ENCODE measurements around the gene CEP43.

CEP43 gene

DNA sequence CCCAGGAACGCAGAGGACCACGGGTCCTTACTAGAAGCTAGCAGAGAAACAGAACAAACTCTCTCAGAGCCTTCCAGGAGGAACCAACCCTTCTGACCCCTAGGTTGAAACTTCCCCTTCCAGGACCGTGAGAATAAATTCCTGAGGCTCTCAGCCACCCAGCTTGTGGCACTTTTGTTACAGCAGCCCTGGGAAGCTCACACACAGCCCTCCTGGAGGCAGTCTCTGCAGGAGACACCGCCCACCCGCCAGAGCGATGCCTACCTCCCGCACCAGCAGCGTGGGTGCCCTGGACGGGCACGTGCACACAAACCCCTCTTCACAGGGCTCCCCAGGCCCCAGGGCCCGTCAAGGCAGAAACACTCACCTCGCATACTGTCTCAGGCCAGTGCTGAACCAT lies 47.1 kb upstream of the CEP43 start:
- DNase-seq (ENCODE audit: low read depth) = no peak
- in situ Hi-C loops (cut with HindIII; ENCODE audit: low sequenced_read_pairs) = no loop called here

GRCh38 chr6:166952567-166953486 lies 46.4 kb upstream of the CEP43 start:
- no peak for DNase-seq (ENCODE audit: low read depth)
- in situ Hi-C loops (cut with HindIII; ENCODE audit: low sequenced_read_pairs) = no loop called here
- H3K4me3 ChIP-seq (ENCODE audit: low read depth, low read length) = no peak overlapping the region
- TF ChIP-seq CTCF (IDR thresholded peaks at IDR 0.05; ENCODE audit: low read depth, low read length, missing control alignments) = no peak

More for the DNA sequence above, 47.1 kb upstream of the CEP43 start:
- no peak for TF ChIP-seq CTCF (IDR thresholded peaks at IDR 0.05; ENCODE audit: low read depth, low read length, missing control alignments)
- no peak overlapping the region for H3K4me3 ChIP-seq (ENCODE audit: low read depth, low read length)

DNA sequence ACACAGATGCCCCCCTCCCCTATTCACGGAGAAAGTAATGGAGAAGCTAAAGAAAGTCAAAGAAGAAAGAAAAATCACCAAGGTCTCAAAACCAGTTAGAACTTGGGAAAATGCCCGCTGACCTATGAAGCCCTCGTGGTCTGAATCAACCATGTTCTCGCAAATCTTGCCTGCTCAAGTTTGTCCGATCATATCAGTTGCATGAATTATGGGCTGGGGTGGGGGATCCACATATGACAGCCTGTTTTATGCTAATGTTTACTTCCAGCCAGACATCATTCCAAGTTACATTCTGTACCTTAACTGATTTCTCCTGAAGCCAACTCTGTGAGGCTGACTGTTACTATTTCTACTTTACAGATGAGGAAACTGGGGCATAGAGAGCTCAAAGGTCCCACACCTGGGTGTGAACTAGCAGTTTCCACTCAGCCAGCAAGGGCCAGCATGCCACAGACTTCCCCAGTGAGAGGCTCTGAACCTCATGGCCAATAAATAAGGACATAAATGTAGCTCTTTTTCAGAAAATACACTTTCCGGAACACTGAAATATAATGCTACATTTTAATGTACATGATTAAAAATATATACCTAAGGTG lies 45.0 kb upstream of the CEP43 start:
- TF ChIP-seq CTCF (IDR thresholded peaks at IDR 0.05; ENCODE audit: low read depth, low read length, missing control alignments) = no peak
- H3K4me3 ChIP-seq (ENCODE audit: low read depth, low read length) = no peak overlapping the region
- no peak for DNase-seq (ENCODE audit: low read depth)
- in situ Hi-C loops (cut with HindIII; ENCODE audit: low sequenced_read_pairs) = no loop called here

GRCh38 chr6:166955121-166955864 lies 43.9 kb upstream of the CEP43 start:
- peak overlapping the region; percentile 74 for H3K4me3 ChIP-seq (ENCODE audit: low read depth, low read length)
- no peak for DNase-seq (ENCODE audit: low read depth)
- no peak for TF ChIP-seq CTCF (IDR thresholded peaks at IDR 0.05; ENCODE audit: low read depth, low read length, missing control alignments)
- in situ Hi-C loops (cut with HindIII; ENCODE audit: low sequenced_read_pairs) = no loop called here

DNA sequence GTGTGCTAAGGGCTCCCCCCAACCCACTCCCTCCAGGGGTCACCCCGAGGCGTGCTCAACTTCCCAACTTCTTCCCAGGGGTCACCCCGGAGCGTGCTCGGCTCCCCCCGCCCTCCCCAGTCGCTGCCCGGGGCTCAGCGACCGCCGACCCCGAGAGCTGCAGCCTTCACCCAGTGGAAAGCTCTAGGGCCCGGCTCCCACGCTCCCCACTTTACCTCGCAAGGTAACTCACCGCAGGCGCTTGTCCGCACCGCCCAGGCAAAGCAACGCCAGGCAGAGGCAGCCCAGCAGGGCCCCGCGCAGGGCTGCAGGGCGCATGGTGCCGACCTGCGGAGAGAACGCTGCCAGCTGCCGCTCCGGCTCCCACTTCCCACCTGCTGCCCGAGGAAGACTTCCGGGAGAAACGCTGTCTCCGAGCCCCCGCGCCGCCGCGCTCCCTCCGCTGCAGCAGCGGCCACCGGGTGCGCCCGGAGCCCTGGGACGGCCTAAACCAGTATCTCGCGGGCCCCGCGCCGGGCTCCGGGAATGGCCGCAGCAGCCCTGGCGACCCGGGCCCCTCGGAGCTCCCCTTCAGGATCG lies 43.2 kb upstream of the CEP43 start:
- no peak for DNase-seq (ENCODE audit: low read depth)
- in situ Hi-C loops (cut with HindIII; ENCODE audit: low sequenced_read_pairs) = no loop called here
- no peak for TF ChIP-seq CTCF (IDR thresholded peaks at IDR 0.05; ENCODE audit: low read depth, low read length, missing control alignments)
- peak overlapping the region; percentile 74 for H3K4me3 ChIP-seq (ENCODE audit: low read depth, low read length)

- peak within 1 kb of the TSS; percentile 74 for H3K4me3 ChIP-seq (ENCODE audit: low read depth, low read length)
- in situ Hi-C loops (cut with HindIII; ENCODE audit: low sequenced_read_pairs) = no loop called here
- DNase-seq (ENCODE audit: low read depth) = peak; percentile 63
- TF ChIP-seq CTCF (IDR thresholded peaks at IDR 0.05; ENCODE audit: low read depth, low read length, missing control alignments) = no peak
These were observed 42.6 kb upstream of the CEP43 start, which contains the start of gene RNASET2 for GRCh38 chr6:166956444-166957086. Gene RNASET2, minus strand, starts transcription at chr6:166956550. Its CDS starts 368 bp downstream, at chr6:166956182.
